B cell (primary cell): Measurements from ENCODE around the gene DOHH. TPM values are rescaled to one million over a fixed set of nuclear protein-coding genes. Genes with fewer than 3 reads are reported as not detected.

ENCODE experiments used
- ATAC-seq: fragments of 200-7000 bp; cut with Tn5 transposase; one replicate; pipeline ENCODE4 v1.10.0; 2021; ENCODE audit warnings: low read depth, mild to moderate bottlenecking, moderate number of reproducible peaks, moderate library complexity
- CTCF ChIA-PET: fragments of 350-600 bp; sonication (Branson Sonifier 250); formaldehyde crosslinking; loops from one replicate; lab custom pipeline; 2021; ENCODE audit warnings: antibody characterized with exemption, inconsistent platforms; lab: Charles Lee
- POLR2A ChIA-PET: fragments of 350-600 bp; sonication (Branson Sonifier 250); formaldehyde crosslinking; loops from one replicate; lab custom pipeline; 2021; ENCODE audit warnings: antibody characterized with exemption; lab: Charles Lee
- DNase-seq: peaks from one replicate; pipeline ENCODE4 v3.0.0; 2013
- H2AFZ ChIP-seq: 2 replicates; pipeline ENCODE4 v1.6.1; 2012; ENCODE audit warnings: mild to moderate bottlenecking, low read depth, low read length; ENCODE audit not compliant: insufficient read depth, poor library complexity, severe bottlenecking
- H3K27ac ChIP-seq, 2 donors: 1 replicate in 1 of 2; 2 replicates in 1 of 2; pipeline ENCODE4 v1.5.1; 2012 to 2013; ENCODE audit warnings: low read length in 2 of 2, mild to moderate bottlenecking in 2 of 2, moderate library complexity in 1 of 2
- H3K27me3 ChIP-seq, 4 experiments: fragments of 200-600 bp in 1 of 4; sonication (generic) in 1 of 4; replicated peaks in 1 of 4; 1 replicate in 2 of 4; 2 replicates in 2 of 4; pipeline versions ENCODE4 v1.6.1 to v1.7.0; 2013 to 2016; ENCODE audit warnings: low read length in 3 of 4, mild to moderate bottlenecking in 2 of 4, mixed read lengths in 1 of 4, moderate library complexity in 1 of 4; ENCODE audit not compliant: insufficient read depth in 4 of 4, control insufficient read depth in 3 of 4; ENCODE audit errors: control extremely low read depth in 1 of 4
- H3K36me3 ChIP-seq, 2 experiments: replicated peaks in 1 of 2; 1 replicate in 1 of 2; 2 replicates in 1 of 2; pipeline versions ENCODE4 v1.6.1 to v1.7.1; 2013; ENCODE audit warnings: low read length in 1 of 2; ENCODE audit not compliant: insufficient read depth in 2 of 2, control insufficient read depth in 1 of 2; ENCODE audit errors: control extremely low read depth in 1 of 2, extremely low read depth in 1 of 2
- H3K4me1 ChIP-seq, 2 donors: fragments of 200-600 bp in 1 of 2; sonication (generic) in 1 of 2; 1 replicate in 1 of 2; 2 replicates in 1 of 2; pipeline versions ENCODE4 v1.5.1 to v1.6.1; 2013 to 2017; ENCODE audit warnings: low read length in 2 of 2; ENCODE audit not compliant: control insufficient read depth in 2 of 2, insufficient read depth in 2 of 2
- H3K4me2 ChIP-seq: replicated peaks from 2 replicates; pipeline ENCODE3; 2012; ENCODE audit warnings: mild to moderate bottlenecking, low read depth, low read length; ENCODE audit not compliant: poor library complexity, severe bottlenecking
- H3K4me3 ChIP-seq, 5 experiments: fragments of 200-600 bp in 1 of 5; sonication (generic) in 1 of 5; 1 replicate in 3 of 5; 2 replicates in 2 of 5; pipeline versions ENCODE4 v1.5.1 to v1.7.0; 2011 to 2016; ENCODE audit warnings: low read length in 4 of 5, mild to moderate bottlenecking in 4 of 5, low read depth in 2 of 5, control low read depth in 1 of 5, moderate library complexity in 1 of 5; ENCODE audit not compliant: insufficient read depth in 1 of 5; ENCODE audit errors: control extremely low read depth in 1 of 5, extremely low read depth in 1 of 5
- H3K79me2 ChIP-seq: fragments of 200-600 bp; sonication (generic); one replicate; pipeline ENCODE4 v1.6.0; 2016; ENCODE audit warnings: low read length; ENCODE audit not compliant: control insufficient read depth, insufficient read depth
- H3K9ac ChIP-seq: fragments of 200-600 bp; sonication (generic); 2 replicates; pipeline ENCODE4 v1.6.1; 2017; ENCODE audit warnings: mild to moderate bottlenecking, low read length, moderate library complexity
- H3K9me3 ChIP-seq, 3 donors: one replicate each; pipeline versions ENCODE4 v1.6.1 to v1.7.1; 2013; ENCODE audit warnings: low read length in 2 of 3; ENCODE audit not compliant: control insufficient read depth in 2 of 3, insufficient read depth in 1 of 3; ENCODE audit errors: control extremely low read depth in 1 of 3
- H4K20me1 ChIP-seq: 2 replicates; pipeline ENCODE4 v1.6.0; 2012; ENCODE audit warnings: mild to moderate bottlenecking, low read length; ENCODE audit not compliant: insufficient read depth, control insufficient read depth, poor library complexity, severe bottlenecking
- H3K27ac Mint-ChIP-seq: one replicate; pipeline ENCODE4 v1.8.0; 2021; ENCODE audit warnings: mixed read lengths
- H3K27me3 Mint-ChIP-seq: one replicate; pipeline ENCODE4 v1.8.0; 2021; ENCODE audit warnings: mixed read lengths
- H3K4me1 Mint-ChIP-seq: one replicate; pipeline ENCODE4 v1.8.0; 2021; ENCODE audit warnings: mixed read lengths
- H3K4me3 Mint-ChIP-seq: one replicate; pipeline ENCODE4 v1.8.0; 2021; ENCODE audit warnings: mixed read lengths
- H3K9me3 Mint-ChIP-seq: one replicate; pipeline ENCODE4 v1.8.0; 2022; ENCODE audit warnings: mixed read lengths; ENCODE audit not compliant: insufficient read depth
- EZH2 ChIP-seq: IDR thresholded peaks from 2 replicates; pipeline ENCODE4 v1.6.1; 2012; ENCODE audit warnings: borderline replicate concordance, low read depth, mild to moderate bottlenecking, moderate library complexity, low read length; ENCODE audit not compliant: insufficient read depth, poor library complexity, severe bottlenecking
- WGBS: methylation state at CpG from one replicate; pipeline ENCODE4 v1.1.5; 2013; ENCODE audit warnings: missing lambda C conversion rate; ENCODE audit not compliant: insufficient coverage; 5-methylcytosine and 5-hydroxymethylcytosine counted together
- intact Hi-C: fragments of 100-400 bp; cut with micrococcal nuclease; formaldehyde crosslinking; loops from one replicate; pipeline ENCODE4 v1.10.0; 2022
- polyA plus RNA-seq: library from polyadenylated mRNA; depleted of rRNA; stranded (reverse); fragments of >200 nt; gene quantifications from 2 replicates; pipeline ENCODE4 v1.2.3, GENCODE V29; 2012
- total RNA-seq, 2 donors: library from RNA; stranded (reverse); fragments of 120-200 nt in 1 of 2; gene quantifications; 1 replicate in 1 of 2; 2 replicates in 1 of 2; pipeline versions ENCODE4 v1.2.3 to v1.2.4, GENCODE V29; 2013 to 2022
- TF ChIP-seq, protein P1 (sequence below): fragments of 200-600 bp; IDR thresholded peaks from one replicate; pipeline ENCODE4 v1.8.0; 2022; ENCODE audit warnings: antibody characterized with exemption, mild to moderate bottlenecking

The DOHH gene
- total and polyA plus RNA-seq, 2 donors (not counting 1 experiment from before 2014, with no cell fraction given), result 6.6 to 8.6 TPM

DNA sequence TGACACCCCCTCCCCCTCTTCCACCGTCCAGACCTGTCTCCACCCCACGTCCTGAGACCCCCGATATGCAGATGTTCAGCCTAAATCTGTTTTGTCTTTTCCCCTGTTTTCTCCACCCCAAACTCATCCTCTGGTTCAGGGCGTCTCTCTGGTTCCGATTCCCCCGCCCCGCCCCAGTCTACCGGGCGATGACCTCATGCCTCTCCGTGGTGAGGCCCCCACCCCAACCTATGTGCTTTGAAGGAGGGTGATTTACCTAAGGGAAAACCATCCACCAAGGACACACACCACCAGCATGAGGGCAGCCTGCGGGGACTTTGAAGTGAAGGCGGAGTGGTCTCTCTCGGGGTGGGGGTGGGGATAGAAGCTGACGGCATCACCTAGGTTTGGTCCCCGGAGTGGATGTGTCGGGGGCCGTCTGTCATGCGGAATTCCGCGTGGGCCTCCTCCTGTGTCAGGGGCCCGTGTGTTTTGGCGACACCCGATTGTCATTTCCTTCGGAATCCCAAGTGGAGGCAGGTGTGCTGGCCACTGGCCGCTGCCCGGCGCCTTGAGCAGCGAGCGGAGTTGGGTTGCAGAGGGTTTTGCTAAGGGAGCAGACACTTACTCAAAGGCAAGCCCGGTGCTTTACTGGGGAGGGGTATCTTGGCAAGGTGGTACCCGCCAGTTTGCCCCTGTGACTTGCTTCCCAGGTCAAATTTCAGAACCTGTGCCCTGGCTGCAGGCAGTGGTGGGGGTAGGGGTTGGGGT is 7.1 kb upstream of the DOHH start:
- 76% methylated on average over 21 of the region's 31 CpGs for WGBS
- Histone ChIP-seq H3K4me2 (peak overlapping the region; percentile 97), H3K4me1 (peaks cover 9 to 17% of the 10 kb centered on the region in 2 donors), H2AFZ (peak overlapping the region; percentile 68), H3K36me3 (peaks cover 0 to 29% of the 10 kb centered on the region in 2 experiments), H3K9ac (peak overlapping the region; percentile 97), H3K79me2 (peaks cover 71% of the 10 kb centered on the region), H3K4me3 (peak overlapping the region; percentile 11 to 95 (median 77)), H3K27ac (no peak overlapping the region), H3K27me3 (no peaks in the 10 kb centered on the region), H4K20me1 (peaks cover 47% of the 10 kb centered on the region), H3K9me3 (no peaks in the 10 kb centered on the region)
- Mint-ChIP-seq H3K27me3 (no peaks in the 10 kb centered on the region), H3K27ac (peak overlapping the region; percentile 60), H3K9me3 (no peaks in the 10 kb centered on the region), H3K4me3 (peak overlapping the region; percentile 92), H3K4me1 (peaks cover 48% of the 10 kb centered on the region)
- ChIA-PET POLR2A (no interaction called here), CTCF (no interaction called here)
- DNase-seq (peak; percentile 37), ATAC-seq (no peak)
- intact Hi-C loops, result loop anchor here (5.0 to 10.0 kb wide), 5 partner anchors 255 to 1285 kb away; partner anchors contain the start of genes APBA3, FEM1A, HDGFL2 and MRPL54
- no peak for TF ChIP-seq EZH2
- TF ChIP-seq, protein P1, sequence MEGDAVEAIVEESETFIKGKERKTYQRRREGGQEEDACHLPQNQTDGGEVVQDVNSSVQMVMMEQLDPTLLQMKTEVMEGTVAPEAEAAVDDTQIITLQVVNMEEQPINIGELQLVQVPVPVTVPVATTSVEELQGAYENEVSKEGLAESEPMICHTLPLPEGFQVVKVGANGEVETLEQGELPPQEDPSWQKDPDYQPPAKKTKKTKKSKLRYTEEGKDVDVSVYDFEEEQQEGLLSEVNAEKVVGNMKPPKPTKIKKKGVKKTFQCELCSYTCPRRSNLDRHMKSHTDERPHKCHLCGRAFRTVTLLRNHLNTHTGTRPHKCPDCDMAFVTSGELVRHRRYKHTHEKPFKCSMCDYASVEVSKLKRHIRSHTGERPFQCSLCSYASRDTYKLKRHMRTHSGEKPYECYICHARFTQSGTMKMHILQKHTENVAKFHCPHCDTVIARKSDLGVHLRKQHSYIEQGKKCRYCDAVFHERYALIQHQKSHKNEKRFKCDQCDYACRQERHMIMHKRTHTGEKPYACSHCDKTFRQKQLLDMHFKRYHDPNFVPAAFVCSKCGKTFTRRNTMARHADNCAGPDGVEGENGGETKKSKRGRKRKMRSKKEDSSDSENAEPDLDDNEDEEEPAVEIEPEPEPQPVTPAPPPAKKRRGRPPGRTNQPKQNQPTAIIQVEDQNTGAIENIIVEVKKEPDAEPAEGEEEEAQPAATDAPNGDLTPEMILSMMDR, result no peak
